HepG2 (cell line): ENCODE data around the gene ECT2. TPM values are rescaled to one million over a fixed set of nuclear protein-coding genes. Genes with fewer than 3 reads are reported as not detected.

Source experiments
- ATAC-seq: fragments of 200-7000 bp; cut with Tn5 transposase; 3 replicates; pipeline ENCODE4 v1.9.1; 2020; ENCODE audit warnings: mild to moderate bottlenecking, moderate library complexity
- BruUV-seq: library from RNA; stranded (reverse); fragments of 400-500 nt; replicated peaks from 2 replicates; lab custom pipeline; 2021; lab: Mats Ljungman, UMichigan
- CTCF ChIA-PET: fragments of 300-600 bp; formaldehyde crosslinking; extraction: SDS; loops from one replicate; lab custom pipeline; 2021; ENCODE audit warnings: low total read pairs, inconsistent platforms, low intra/inter-chr PET ratio; lab: Yijun Ruan, JAX
- POLR2A ChIA-PET: fragments of 350-600 bp; sonication (Branson Sonifier 250); formaldehyde crosslinking; loops from one replicate; lab custom pipeline; 2020; ENCODE audit warnings: antibody characterized with exemption, inconsistent platforms; lab: Yijun Ruan, JAX
- DNase-seq: peaks from one replicate; pipeline ENCODE4 v3.0.0-alpha.2; 2015; ENCODE audit warnings: low spot score
- FAIRE-seq: peaks from 3 replicates; lab custom pipeline; 2011; peaks lifted over from hg19 to GRCh38; lab: Jason Lieb, UNC
- H2AFZ ChIP-seq: one replicate; pipeline ENCODE4 v1.6.1; 2011; ENCODE audit warnings: low read length, inconsistent platforms
- H3K27ac ChIP-seq: fragments of 300-600 bp; 3 replicates; pipeline ENCODE4 v1.8.0; 2011; ENCODE audit warnings: mixed run types, mild to moderate bottlenecking, mixed read lengths, low read length, inconsistent platforms; ENCODE audit not compliant: insufficient read depth; ENCODE audit errors: extremely low read length
- H3K27me3 ChIP-seq, 2 experiments: fragments of 200-600 bp in 1 of 2; 2 replicates in 1 of 2; 3 replicates in 1 of 2; pipeline versions ENCODE4 v1.6.0 to v1.8.0; 2011; ENCODE audit warnings: low read length in 2 of 2, mild to moderate bottlenecking in 2 of 2, moderate library complexity in 2 of 2, inconsistent platforms in 1 of 2; ENCODE audit not compliant: insufficient read depth in 2 of 2, control insufficient read depth in 1 of 2
- H3K36me3 ChIP-seq, 2 experiments: fragments of 200-600 bp in 1 of 2; replicated peaks in 1 of 2; 2 replicates in 1 of 2; 3 replicates in 1 of 2; pipeline versions ENCODE4 v1.5.1 to v1.8.0; 2011; ENCODE audit warnings: low read length in 2 of 2, inconsistent platforms in 1 of 2; ENCODE audit not compliant: insufficient read depth in 2 of 2, control insufficient read depth in 1 of 2
- H3K4me1 ChIP-seq: 2 replicates; pipeline ENCODE4 v1.5.1; 2012; ENCODE audit warnings: low read length, inconsistent platforms; ENCODE audit not compliant: insufficient read depth
- H3K4me2 ChIP-seq: 2 replicates; pipeline ENCODE4 v1.6.0; 2011; ENCODE audit warnings: low read depth, low read length, inconsistent platforms
- H3K4me3 ChIP-seq, 3 experiments: fragments of 200-600 bp in 1 of 3; sonication (generic), shearing (Covaris generic) in 1 of 3; replicated peaks in 1 of 3; 2 replicates each; pipeline ENCODE4 v1.5.1; 2011 to 2016; ENCODE audit warnings: low read length in 3 of 3, inconsistent platforms in 2 of 3, low read depth in 2 of 3, mild to moderate bottlenecking in 2 of 3, control low read depth in 1 of 3, mixed read lengths in 1 of 3; ENCODE audit not compliant: insufficient read depth in 1 of 3
- H3K79me2 ChIP-seq: one replicate; pipeline ENCODE4 v1.6.1; 2011; ENCODE audit warnings: low read length, inconsistent platforms; ENCODE audit not compliant: insufficient read depth
- H3K9ac ChIP-seq: 2 replicates; pipeline ENCODE4 v1.6.0; 2011; ENCODE audit warnings: mild to moderate bottlenecking, low read depth, low read length, inconsistent platforms; ENCODE audit not compliant: insufficient read depth
- H3K9me3 ChIP-seq: 2 replicates; pipeline ENCODE4 v1.5.1; 2012; ENCODE audit warnings: mild to moderate bottlenecking, low read length
- H4K20me1 ChIP-seq: 2 replicates; pipeline ENCODE4 v1.6.0; 2011; ENCODE audit warnings: inconsistent platforms, mild to moderate bottlenecking, low read length, moderate library complexity; ENCODE audit not compliant: insufficient read depth
- BCL3 ChIP-seq: sonication (generic); formaldehyde crosslinking; IDR thresholded peaks from 2 replicates; pipeline ENCODE4 v1.5.1; 2020; ENCODE audit warnings: mild to moderate bottlenecking, missing genetic modification reagents, moderate library complexity
- EZH2 ChIP-seq: conservative IDR thresholded peaks from 2 replicates; pipeline ENCODE4 v1.6.1; 2012; ENCODE audit warnings: mild to moderate bottlenecking, low read depth, low read length, moderate library complexity
- FOXJ3 ChIP-seq: sonication (generic); formaldehyde crosslinking; IDR thresholded peaks from 2 replicates; pipeline ENCODE4 v1.4.0; 2020; ENCODE audit warnings: missing genetic modification reagents, mild to moderate bottlenecking, borderline replicate concordance
- IKZF4 ChIP-seq: sonication (generic); formaldehyde crosslinking; IDR thresholded peaks from 2 replicates; pipeline ENCODE4 v1.5.1; 2020; ENCODE audit warnings: borderline replicate concordance, mild to moderate bottlenecking, low read depth, missing genetic modification reagents; ENCODE audit errors: not compliant biosample characterization
- MBD4 ChIP-seq: IDR thresholded peaks from 2 replicates; pipeline ENCODE4 v1.6.1; 2012; ENCODE audit warnings: low read length, inconsistent platforms, borderline replicate concordance
- ONECUT2 ChIP-seq: sonication (generic); formaldehyde crosslinking; IDR thresholded peaks from 2 replicates; pipeline ENCODE4 v1.4.0; 2020; ENCODE audit warnings: missing genetic modification reagents
- POLR2A ChIP-seq, 2 experiments: IDR thresholded peaks; 2 replicates each; pipeline ENCODE4 v1.6.1; 2011; ENCODE audit warnings: low read depth in 2 of 2, low read length in 2 of 2, mild to moderate bottlenecking in 1 of 2, moderate library complexity in 1 of 2; ENCODE audit not compliant: insufficient read depth in 1 of 2
- RFX3 ChIP-seq: IDR thresholded peaks from 2 replicates; pipeline ENCODE4 v1.6.1; 2016; ENCODE audit warnings: missing biosample characterization, missing genetic modification reagents
- SRF ChIP-seq: IDR thresholded peaks from 2 replicates; pipeline ENCODE4 v1.6.1; 2011; ENCODE audit warnings: mild to moderate bottlenecking, low read depth, low read length, moderate library complexity
- ZFP91 ChIP-seq: sonication (generic); formaldehyde crosslinking; IDR thresholded peaks from 2 replicates; pipeline ENCODE4 v1.9.0; 2022; ENCODE audit warnings: missing genetic modification reagents, mild to moderate bottlenecking, borderline replicate concordance
- ZNF484 ChIP-seq: sonication (generic); formaldehyde crosslinking; IDR thresholded peaks from 2 replicates; pipeline ENCODE4 v1.5.1; 2020; ENCODE audit warnings: mild to moderate bottlenecking, low read depth, missing genetic modification reagents, borderline replicate concordance
- ZNF556 ChIP-seq: sonication (generic); formaldehyde crosslinking; IDR thresholded peaks from 2 replicates; pipeline ENCODE4 v1.4.0; 2020; ENCODE audit warnings: mild to moderate bottlenecking, missing genetic modification reagents, borderline replicate concordance
- ZNF576 ChIP-seq: sonication (generic); formaldehyde crosslinking; IDR thresholded peaks from 2 replicates; pipeline ENCODE4 v1.4.0; 2020; ENCODE audit warnings: mild to moderate bottlenecking, missing genetic modification reagents
- ZNF709 ChIP-seq: sonication (generic); formaldehyde crosslinking; IDR thresholded peaks from 2 replicates; pipeline ENCODE4 v1.5.0; 2020; ENCODE audit warnings: mild to moderate bottlenecking, missing genetic modification reagents
- ZSCAN9 ChIP-seq: IDR thresholded peaks from 2 replicates; pipeline ENCODE4 v1.6.1; 2016; ENCODE audit warnings: borderline replicate concordance
- WGBS: methylation state at CpG from one replicate; pipeline ENCODE4 v1.1.6; 2017; ENCODE audit warnings: low lambda C conversion rate; 5-methylcytosine and 5-hydroxymethylcytosine counted together
- in situ Hi-C: cut with HindIII; loops from 2 replicates; pipeline ENCODE4 v1.10.0; 2017; ENCODE audit warnings: low pct_unique_long_range_greater_than_20kb; ENCODE audit not compliant: extremely low pct_ligation_motif_present
- intact Hi-C: fragments of 100-400 bp; cut with micrococcal nuclease; formaldehyde crosslinking; loops from one replicate; pipeline ENCODE4 v1.10.0; 2022; ENCODE audit not compliant: unreplicated experiment
- polyA plus RNA-seq, 8 experiments: library from polyadenylated mRNA; depleted of rRNA in 3 of 8; stranded (reverse) in 7 of 8; unstranded in 1 of 8; fragments of >200 nt; fragmentation: Illumina TruSeq in 4 of 8; extraction: Trizol in 4 of 8; gene quantifications; 2 replicates each; pipeline versions ENCODE4 v1.2.1 to v1.2.3, GENCODE V29; 2011 to 2016; ENCODE audit warnings: low read depth in 4 of 8, missing spikeins in 1 of 8, mixed read lengths in 1 of 8; ENCODE audit not compliant: insufficient read depth in 1 of 8
- total RNA-seq, 5 experiments: library from RNA; depleted of rRNA; stranded (reverse); fragments of >200 nt; fragmentation: Illumina TruSeq; extraction: Trizol; gene quantifications; 2 replicates each; pipeline ENCODE4 v1.2.3, GENCODE V29; 2016; ENCODE audit warnings: low read depth in 1 of 5
- TF ChIP-seq, protein P1 (sequence below): sonication (generic); formaldehyde crosslinking; IDR thresholded peaks from 2 replicates; pipeline ENCODE4 v1.9.0; 2021; ENCODE audit warnings: missing genetic modification reagents, mild to moderate bottlenecking, borderline replicate concordance
- TF ChIP-seq, protein P2 (sequence below): sonication (generic); formaldehyde crosslinking; IDR thresholded peaks from 2 replicates; pipeline ENCODE4 v1.5.0; 2020; ENCODE audit warnings: missing genetic modification reagents

Gene ECT2
- total and polyA plus RNA-seq, 2 of the 13 experiments (the other 11 are each of a cell fraction or from before 2014, with no cell fraction given): 21.6 to 52.0 TPM

DNA sequence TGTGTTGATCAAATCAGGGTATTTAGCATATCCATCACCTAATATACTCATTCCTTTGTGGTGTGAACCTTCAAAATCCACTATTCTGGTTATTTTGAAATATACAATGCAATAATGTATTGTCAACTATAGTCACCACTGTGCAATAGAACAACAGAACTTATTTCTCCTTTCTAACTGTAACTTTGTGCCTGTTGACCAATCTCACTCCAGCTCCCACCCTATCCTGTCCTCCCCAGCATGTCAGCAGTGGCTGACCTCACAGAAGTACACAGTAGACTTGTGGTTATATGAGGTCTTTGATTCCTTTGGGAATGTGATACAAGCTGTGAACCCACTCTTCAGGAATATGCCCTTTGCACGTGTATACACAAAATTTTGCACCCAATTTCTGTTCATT is 64.2 kb downstream of the ECT2 start (continued):
- TF ChIP-seq, protein P1, sequence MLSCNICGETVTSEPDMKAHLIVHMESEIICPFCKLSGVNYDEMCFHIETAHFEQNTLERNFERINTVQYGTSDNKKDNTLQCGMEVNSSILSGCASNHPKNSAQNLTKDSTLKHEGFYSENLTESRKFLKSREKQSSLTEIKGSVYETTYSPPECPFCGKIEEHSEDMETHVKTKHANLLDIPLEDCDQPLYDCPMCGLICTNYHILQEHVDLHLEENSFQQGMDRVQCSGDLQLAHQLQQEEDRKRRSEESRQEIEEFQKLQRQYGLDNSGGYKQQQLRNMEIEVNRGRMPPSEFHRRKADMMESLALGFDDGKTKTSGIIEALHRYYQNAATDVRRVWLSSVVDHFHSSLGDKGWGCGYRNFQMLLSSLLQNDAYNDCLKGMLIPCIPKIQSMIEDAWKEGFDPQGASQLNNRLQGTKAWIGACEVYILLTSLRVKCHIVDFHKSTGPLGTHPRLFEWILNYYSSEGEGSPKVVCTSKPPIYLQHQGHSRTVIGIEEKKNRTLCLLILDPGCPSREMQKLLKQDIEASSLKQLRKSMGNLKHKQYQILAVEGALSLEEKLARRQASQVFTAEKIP (CRISPR knock-in tag): no peak
- TF ChIP-seq ONECUT2 (no peak), MBD4 (no peak), ZNF709 (CRISPR knock-in tag) (no peak), FOXJ3 (CRISPR knock-in tag) (no peak), EZH2 (no peak), SRF (no peak), RFX3 (CRISPR knock-in tag) (no peak)
- TF ChIP-seq, protein P2, sequence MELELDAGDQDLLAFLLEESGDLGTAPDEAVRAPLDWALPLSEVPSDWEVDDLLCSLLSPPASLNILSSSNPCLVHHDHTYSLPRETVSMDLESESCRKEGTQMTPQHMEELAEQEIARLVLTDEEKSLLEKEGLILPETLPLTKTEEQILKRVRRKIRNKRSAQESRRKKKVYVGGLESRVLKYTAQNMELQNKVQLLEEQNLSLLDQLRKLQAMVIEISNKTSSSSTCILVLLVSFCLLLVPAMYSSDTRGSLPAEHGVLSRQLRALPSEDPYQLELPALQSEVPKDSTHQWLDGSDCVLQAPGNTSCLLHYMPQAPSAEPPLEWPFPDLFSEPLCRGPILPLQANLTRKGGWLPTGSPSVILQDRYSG (CRISPR knock-in tag): no peak

GRCh38 chr3:172815857-172816256 is 65.3 kb downstream of the ECT2 start:
- H3K36me3 ChIP-seq: peaks cover 3 to 46% of the 10 kb centered on the region in 2 experiments
- DNase-seq (no peak), ATAC-seq (no peak), FAIRE-seq (no peak)
- no peaks in the 10 kb centered on the region for H3K27me3 ChIP-seq
- no TSS peak for BruUV-seq
- no peaks in the 10 kb centered on the region for H3K9me3 ChIP-seq
- H3K4me1 ChIP-seq: no peaks in the 10 kb centered on the region
- H3K79me2 ChIP-seq: no peaks in the 10 kb centered on the region
- POLR2A ChIA-PET: no interaction called here
- WGBS: 95% methylated on average over 4 of the region's 4 CpGs
- in situ Hi-C loops (no loop called here), intact Hi-C loops (no loop called here)
- no peak overlapping the region for H3K4me3 ChIP-seq
- no peak overlapping the region for H3K4me2 ChIP-seq
- H4K20me1 ChIP-seq: no peaks in the 10 kb centered on the region
- no peak overlapping the region for H2AFZ ChIP-seq
- no peak overlapping the region for H3K27ac ChIP-seq
- H3K9ac ChIP-seq: no peak overlapping the region
- CTCF ChIA-PET: no interaction called here
- no peak for TF ChIP-seq ZSCAN9 (CRISPR knock-in tag)
- TF ChIP-seq POLR2A (IDR thresholded peaks at IDR 0.05; ENCODE audit: insufficient read depth in 1 of 2, low read depth in 2 of 2, low read length in 2 of 2): no peak
- TF ChIP-seq ZNF576 (CRISPR knock-in tag): no peak
- TF ChIP-seq ZNF556: no peak
- TF ChIP-seq ZNF484 (CRISPR knock-in tag): no peak
- no peak for TF ChIP-seq BCL3
- no peak for TF ChIP-seq IKZF4 (CRISPR knock-in tag)
- no peak for TF ChIP-seq ZFP91 (CRISPR knock-in tag)
